ENCODE results near the gene DONSON.

Gene DONSON

DNA sequence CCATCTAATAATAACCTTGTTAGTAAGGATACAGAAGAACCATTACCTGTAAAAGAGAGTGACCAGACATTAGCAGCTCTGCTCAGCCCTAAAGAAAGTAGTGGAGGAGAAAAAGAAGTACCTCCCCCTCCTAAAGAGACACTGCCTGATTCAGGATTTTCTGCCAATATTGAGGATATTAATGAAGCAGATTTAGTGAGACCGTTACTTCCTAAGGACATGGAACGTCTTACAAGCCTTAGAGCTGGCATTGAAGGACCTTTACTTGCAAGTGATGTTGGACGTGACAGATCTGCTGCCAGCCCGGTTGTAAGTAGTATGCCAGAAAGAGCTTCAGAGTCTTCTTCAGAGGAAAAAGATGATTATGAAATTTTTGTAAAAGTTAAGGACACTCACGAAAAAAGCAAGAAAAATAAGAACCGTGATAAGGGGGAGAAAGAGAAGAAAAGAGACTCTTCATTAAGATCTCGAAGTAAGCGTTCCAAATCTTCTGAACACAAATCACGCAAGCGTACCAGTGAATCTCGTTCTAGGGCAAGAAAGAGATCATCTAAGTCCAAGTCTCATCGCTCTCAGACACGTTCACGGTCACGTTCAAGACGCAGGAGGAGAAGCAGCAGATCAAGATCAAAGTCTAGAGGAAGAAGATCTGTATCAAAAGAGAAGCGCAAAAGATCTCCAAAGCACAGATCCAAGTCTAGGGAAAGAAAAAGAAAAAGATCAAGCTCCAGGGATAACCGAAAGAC, 34.1 kb downstream of the DONSON start:
- no peak for DNase-seq (ENCODE audit: low read depth)
- TF ChIP-seq, protein P1, sequence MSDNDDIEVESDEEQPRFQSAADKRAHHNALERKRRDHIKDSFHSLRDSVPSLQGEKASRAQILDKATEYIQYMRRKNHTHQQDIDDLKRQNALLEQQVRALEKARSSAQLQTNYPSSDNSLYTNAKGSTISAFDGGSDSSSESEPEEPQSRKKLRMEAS (IDR thresholded peaks at IDR 0.05; ENCODE audit: low read depth, low read length): no peak
- TF ChIP-seq, protein P2, sequence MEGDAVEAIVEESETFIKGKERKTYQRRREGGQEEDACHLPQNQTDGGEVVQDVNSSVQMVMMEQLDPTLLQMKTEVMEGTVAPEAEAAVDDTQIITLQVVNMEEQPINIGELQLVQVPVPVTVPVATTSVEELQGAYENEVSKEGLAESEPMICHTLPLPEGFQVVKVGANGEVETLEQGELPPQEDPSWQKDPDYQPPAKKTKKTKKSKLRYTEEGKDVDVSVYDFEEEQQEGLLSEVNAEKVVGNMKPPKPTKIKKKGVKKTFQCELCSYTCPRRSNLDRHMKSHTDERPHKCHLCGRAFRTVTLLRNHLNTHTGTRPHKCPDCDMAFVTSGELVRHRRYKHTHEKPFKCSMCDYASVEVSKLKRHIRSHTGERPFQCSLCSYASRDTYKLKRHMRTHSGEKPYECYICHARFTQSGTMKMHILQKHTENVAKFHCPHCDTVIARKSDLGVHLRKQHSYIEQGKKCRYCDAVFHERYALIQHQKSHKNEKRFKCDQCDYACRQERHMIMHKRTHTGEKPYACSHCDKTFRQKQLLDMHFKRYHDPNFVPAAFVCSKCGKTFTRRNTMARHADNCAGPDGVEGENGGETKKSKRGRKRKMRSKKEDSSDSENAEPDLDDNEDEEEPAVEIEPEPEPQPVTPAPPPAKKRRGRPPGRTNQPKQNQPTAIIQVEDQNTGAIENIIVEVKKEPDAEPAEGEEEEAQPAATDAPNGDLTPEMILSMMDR (IDR thresholded peaks at IDR 0.05; ENCODE audit: low read depth, low read length): no peak
- TF ChIP-seq MYC (IDR thresholded peaks at IDR 0.05; ENCODE audit: low read depth, low read length) (no peak), POLR2A (IDR thresholded peaks at IDR 0.05; ENCODE audit: extremely low read depth, insufficient read length) (no peak)
- H3K4me3 ChIP-seq (ENCODE audit: low read depth, low read length): no peak overlapping the region

DNA sequence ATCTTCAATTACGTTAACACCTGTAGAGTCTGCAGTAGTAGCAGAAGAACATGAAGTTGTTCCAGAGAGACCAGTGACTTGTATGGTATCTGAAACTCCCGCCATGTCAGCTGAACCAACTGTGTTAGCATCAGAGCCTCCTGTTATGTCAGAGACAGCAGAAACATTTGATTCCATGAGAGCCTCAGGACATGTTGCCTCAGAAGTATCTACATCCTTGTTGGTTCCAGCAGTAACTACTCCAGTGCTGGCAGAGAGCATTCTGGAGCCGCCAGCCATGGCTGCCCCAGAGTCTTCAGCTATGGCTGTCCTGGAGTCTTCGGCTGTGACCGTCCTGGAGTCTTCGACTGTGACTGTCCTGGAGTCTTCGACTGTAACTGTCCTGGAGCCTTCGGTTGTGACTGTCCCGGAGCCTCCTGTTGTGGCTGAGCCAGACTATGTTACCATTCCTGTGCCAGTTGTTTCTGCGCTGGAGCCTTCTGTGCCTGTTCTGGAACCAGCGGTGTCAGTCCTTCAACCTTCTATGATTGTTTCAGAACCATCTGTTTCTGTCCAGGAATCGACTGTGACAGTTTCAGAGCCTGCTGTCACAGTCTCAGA, 35.4 kb downstream of the DONSON start:
- no peak for DNase-seq (ENCODE audit: low read depth)
- TF ChIP-seq, protein P1 (IDR thresholded peaks at IDR 0.05; ENCODE audit: low read depth, low read length): no peak
- TF ChIP-seq POLR2A (IDR thresholded peaks at IDR 0.05; ENCODE audit: extremely low read depth, insufficient read length) (no peak), MYC (IDR thresholded peaks at IDR 0.05; ENCODE audit: low read depth, low read length) (no peak)
- TF ChIP-seq, protein P2 (IDR thresholded peaks at IDR 0.05; ENCODE audit: low read depth, low read length): no peak
- no peak overlapping the region for H3K4me3 ChIP-seq (ENCODE audit: low read depth, low read length)

DNA sequence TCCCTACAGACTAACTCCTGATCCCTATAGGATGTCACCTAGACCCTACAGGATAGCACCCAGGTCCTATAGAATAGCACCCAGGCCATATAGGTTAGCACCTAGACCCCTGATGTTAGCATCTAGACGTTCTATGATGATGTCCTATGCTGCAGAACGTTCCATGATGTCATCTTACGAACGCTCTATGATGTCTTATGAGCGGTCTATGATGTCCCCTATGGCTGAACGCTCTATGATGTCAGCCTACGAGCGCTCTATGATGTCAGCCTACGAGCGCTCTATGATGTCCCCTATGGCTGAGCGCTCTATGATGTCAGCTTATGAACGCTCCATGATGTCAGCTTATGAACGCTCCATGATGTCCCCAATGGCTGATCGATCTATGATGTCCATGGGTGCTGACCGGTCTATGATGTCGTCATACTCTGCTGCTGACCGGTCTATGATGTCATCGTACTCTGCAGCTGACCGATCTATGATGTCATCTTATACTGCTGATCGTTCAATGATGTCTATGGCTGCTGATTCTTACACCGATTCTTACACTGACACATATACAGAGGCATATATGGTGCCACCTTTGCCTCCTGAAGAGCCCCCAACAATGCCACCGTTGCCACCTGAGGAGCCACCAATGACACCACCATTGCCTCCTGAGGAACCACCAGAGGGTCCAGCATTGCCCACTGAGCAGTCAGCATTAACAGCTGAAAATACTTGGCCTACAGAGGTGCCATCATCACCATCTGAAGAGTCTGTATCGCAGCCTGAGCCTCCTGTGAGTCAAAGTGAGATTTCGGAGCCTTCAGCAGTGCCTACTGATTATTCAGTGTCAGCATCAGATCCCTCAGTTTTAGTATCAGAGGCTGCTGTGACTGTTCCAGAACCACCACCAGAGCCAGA, 36.1 kb downstream of the DONSON start:
- DNase-seq (ENCODE audit: low read depth): no peak
- H3K4me3 ChIP-seq (ENCODE audit: low read depth, low read length): no peak overlapping the region
- TF ChIP-seq, protein P2 (IDR thresholded peaks at IDR 0.05; ENCODE audit: low read depth, low read length): no peak
- TF ChIP-seq POLR2A (IDR thresholded peaks at IDR 0.05; ENCODE audit: extremely low read depth, insufficient read length): no peak
- TF ChIP-seq, protein P1 (IDR thresholded peaks at IDR 0.05; ENCODE audit: low read depth, low read length): no peak
- no peak for TF ChIP-seq MYC (IDR thresholded peaks at IDR 0.05; ENCODE audit: low read depth, low read length)

DNA sequence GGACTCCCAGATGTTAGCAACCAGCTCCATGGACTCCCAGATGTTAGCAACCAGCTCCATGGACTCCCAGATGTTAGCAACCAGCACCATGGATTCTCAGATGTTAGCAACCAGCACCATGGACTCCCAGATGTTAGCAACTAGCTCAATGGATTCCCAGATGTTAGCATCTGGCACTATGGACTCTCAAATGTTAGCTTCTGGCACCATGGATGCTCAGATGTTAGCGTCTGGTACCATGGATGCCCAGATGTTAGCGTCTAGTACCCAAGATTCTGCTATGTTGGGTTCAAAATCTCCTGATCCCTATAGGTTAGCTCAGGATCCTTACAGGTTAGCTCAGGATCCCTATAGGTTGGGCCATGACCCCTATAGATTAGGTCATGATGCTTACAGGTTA, 36.8 kb downstream of the DONSON start:
- TF ChIP-seq, protein P1 (IDR thresholded peaks at IDR 0.05; ENCODE audit: low read depth, low read length): no peak
- no peak for TF ChIP-seq POLR2A (IDR thresholded peaks at IDR 0.05; ENCODE audit: extremely low read depth, insufficient read length)
- TF ChIP-seq MYC (IDR thresholded peaks at IDR 0.05; ENCODE audit: low read depth, low read length): no peak
- TF ChIP-seq, protein P2 (IDR thresholded peaks at IDR 0.05; ENCODE audit: low read depth, low read length): no peak
- H3K4me3 ChIP-seq (ENCODE audit: low read depth, low read length): no peak overlapping the region
- no peak for DNase-seq (ENCODE audit: low read depth)

DNA sequence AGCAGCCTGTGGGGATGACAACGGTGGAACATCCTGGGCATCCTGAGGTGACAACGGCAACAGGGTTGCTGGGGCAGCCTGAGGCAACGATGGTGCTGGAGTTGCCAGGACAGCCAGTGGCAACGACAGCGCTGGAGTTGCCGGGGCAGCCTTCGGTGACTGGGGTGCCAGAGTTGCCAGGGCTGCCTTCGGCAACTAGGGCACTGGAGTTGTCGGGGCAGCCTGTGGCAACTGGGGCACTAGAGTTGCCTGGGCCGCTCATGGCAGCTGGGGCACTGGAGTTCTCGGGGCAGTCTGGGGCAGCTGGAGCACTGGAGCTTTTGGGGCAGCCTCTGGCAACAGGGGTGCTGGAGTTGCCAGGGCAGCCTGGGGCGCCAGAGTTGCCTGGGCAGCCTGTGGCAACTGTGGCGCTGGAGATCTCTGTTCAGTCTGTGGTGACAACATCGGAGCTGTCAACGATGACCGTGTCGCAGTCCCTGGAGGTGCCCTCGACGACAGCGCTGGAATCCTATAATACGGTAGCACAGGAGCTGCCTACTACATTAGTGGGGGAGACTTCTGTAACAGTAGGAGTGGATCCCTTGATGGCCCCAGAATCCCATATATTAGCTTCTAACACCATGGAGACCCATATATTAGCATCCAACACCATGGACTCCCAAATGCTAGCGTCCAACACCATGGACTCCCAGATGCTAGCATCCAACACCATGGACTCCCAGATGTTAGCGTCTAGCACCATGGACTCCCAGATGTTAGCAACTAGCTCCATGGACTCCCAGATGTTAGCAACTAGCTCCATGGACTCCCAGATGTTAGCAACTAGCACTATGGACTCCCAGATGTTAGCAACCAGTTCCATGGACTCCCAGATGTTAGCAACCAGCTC, 37.5 kb downstream of the DONSON start:
- TF ChIP-seq MYC (IDR thresholded peaks at IDR 0.05; ENCODE audit: low read depth, low read length) (no peak), POLR2A (IDR thresholded peaks at IDR 0.05; ENCODE audit: extremely low read depth, insufficient read length) (no peak)
- TF ChIP-seq, protein P2 (IDR thresholded peaks at IDR 0.05; ENCODE audit: low read depth, low read length): no peak
- TF ChIP-seq, protein P1 (IDR thresholded peaks at IDR 0.05; ENCODE audit: low read depth, low read length): no peak
- no peak overlapping the region for H3K4me3 ChIP-seq (ENCODE audit: low read depth, low read length)
- DNase-seq (ENCODE audit: low read depth): no peak
